K562 (cell line): ENCODE measurements around the gene PRKAG1. TPM values are rescaled to one million over a fixed set of nuclear protein-coding genes. Genes with fewer than 3 reads are reported as not detected.

Experiments used
- ATAC-seq: fragments of 200-7000 bp; cut with Tn5 transposase; 3 replicates; pipeline ENCODE4 v1.9.1; 2020; ENCODE audit warnings: moderate library complexity
- BruUV-seq: library from RNA; stranded (reverse); fragments of 400-500 nt; replicated peaks from 2 replicates; lab custom pipeline; 2021; lab: Mats Ljungman, UMichigan
- CTCF ChIA-PET: fragments of 300-600 bp; formaldehyde crosslinking; extraction: SDS; loops from one replicate; lab custom pipeline; 2021; ENCODE audit warnings: low intra/inter-chr PET ratio; lab: Yijun Ruan, JAX
- POLR2A ChIA-PET: fragments of 300-600, 350-650 bp; sonication (Branson Sonifier 250); formaldehyde crosslinking; extraction: SDS; loops from one replicate; lab custom pipeline; 2021; ENCODE audit warnings: antibody characterized with exemption, inconsistent platforms; lab: Yijun Ruan, JAX
- DNase-seq, 4 experiments: peaks; one replicate each; pipeline versions ENCODE4 v3.0.0 to v3.0.0-alpha.2; 2011 to 2018; ENCODE audit warnings: low spot score in 3 of 4, mixed read lengths in 3 of 4; ENCODE audit errors: extremely low read depth in 1 of 4
- FAIRE-seq: peaks from 2 replicates; lab custom pipeline; 2011; peaks lifted over from hg19 to GRCh38; lab: Jason Lieb, UNC
- H2AFZ ChIP-seq: 2 replicates; pipeline ENCODE4 v1.6.0; 2011; ENCODE audit warnings: low read depth, low read length, control low read depth, inconsistent platforms
- H3K27ac ChIP-seq: fragments of 200-600 bp; 3 replicates; pipeline ENCODE4 v1.8.0; 2011; ENCODE audit warnings: low read depth, mild to moderate bottlenecking, control low read depth, inconsistent platforms, low read length, moderate library complexity, mixed read lengths; ENCODE audit errors: extremely low read depth
- H3K27me3 ChIP-seq, 2 experiments: fragments of 300-600 bp in 1 of 2; 2 replicates in 1 of 2; 3 replicates in 1 of 2; pipeline versions ENCODE4 v1.6.0 to v1.8.0; 2011; ENCODE audit warnings: inconsistent platforms in 2 of 2, low read length in 2 of 2, mild to moderate bottlenecking in 1 of 2, mixed read lengths in 1 of 2, moderate library complexity in 1 of 2; ENCODE audit not compliant: control insufficient read depth in 2 of 2, insufficient read depth in 2 of 2
- H3K36me3 ChIP-seq: fragments of 300-600 bp; 3 replicates; pipeline ENCODE4 v1.8.0; 2011; ENCODE audit warnings: mild to moderate bottlenecking, low read length, inconsistent platforms; ENCODE audit not compliant: control insufficient read depth, insufficient read depth
- H3K4me1 ChIP-seq, 2 experiments: fragments of 200-600 bp in 1 of 2; replicated peaks in 1 of 2; 2 replicates in 1 of 2; 3 replicates in 1 of 2; pipeline versions ENCODE4 v1.5.1 to v1.8.0; 2011; ENCODE audit warnings: inconsistent platforms in 2 of 2, low read length in 2 of 2, mild to moderate bottlenecking in 1 of 2, mixed read lengths in 1 of 2, moderate library complexity in 1 of 2; ENCODE audit not compliant: control insufficient read depth in 2 of 2, insufficient read depth in 2 of 2
- H3K4me2 ChIP-seq: 2 replicates; pipeline ENCODE4 v1.6.1; 2011; ENCODE audit warnings: low read length, control low read depth, inconsistent platforms, mixed read lengths; ENCODE audit not compliant: insufficient read depth
- H3K4me3 ChIP-seq: fragments of 200-600 bp; sonication (generic), shearing (Covaris generic); 2 replicates; pipeline ENCODE4 v1.5.1; 2016; ENCODE audit warnings: control low read depth, inconsistent platforms
- H3K79me2 ChIP-seq: fragments of 200-600 bp; 3 replicates; pipeline ENCODE4 v1.8.0; 2011; ENCODE audit warnings: low read length, inconsistent platforms; ENCODE audit not compliant: control insufficient read depth, insufficient read depth
- H3K9ac ChIP-seq, 2 experiments: 2 replicates each; pipeline versions ENCODE4 v1.6.0 to v1.6.1; 2011; ENCODE audit warnings: low read depth in 2 of 2, low read length in 2 of 2, control low read depth in 1 of 2, inconsistent platforms in 1 of 2, mild to moderate bottlenecking in 1 of 2, mixed read lengths in 1 of 2; ENCODE audit not compliant: insufficient read depth in 1 of 2
- H3K9me1 ChIP-seq: one replicate; pipeline ENCODE4 v1.6.0; 2011; ENCODE audit warnings: inconsistent platforms, mild to moderate bottlenecking, low read length, moderate library complexity; ENCODE audit not compliant: control insufficient read depth, insufficient read depth
- H3K9me3 ChIP-seq: replicated peaks from 2 replicates; pipeline ENCODE4 v1.5.1; 2011; ENCODE audit warnings: low read depth, low read length, inconsistent platforms; ENCODE audit not compliant: control insufficient read depth, insufficient read depth
- H4K20me1 ChIP-seq: replicated peaks from 2 replicates; pipeline ENCODE4 v1.6.1; 2011; ENCODE audit warnings: low read length, inconsistent platforms, mixed read lengths; ENCODE audit not compliant: control insufficient read depth, insufficient read depth
- CEBPB ChIP-seq: fragments of 450-650 bp; IDR thresholded peaks from 2 replicates; pipeline ENCODE4 v1.6.1; 2016; ENCODE audit warnings: missing genetic modification characterization, missing compliant biosample characterization
- HDAC2 ChIP-seq: fragments of 450-650 bp; IDR thresholded peaks from 2 replicates; pipeline ENCODE4 v1.6.1; 2016; ENCODE audit warnings: mild to moderate bottlenecking
- IRF1 ChIP-seq: sonication (generic); formaldehyde crosslinking; IDR thresholded peaks from 2 replicates; pipeline ENCODE4 v1.8.0; 2022; ENCODE audit warnings: missing genetic modification reagents, mild to moderate bottlenecking, borderline replicate concordance
- KDM5B ChIP-seq: fragments of 200-600 bp; sonication (generic); IDR thresholded peaks from 2 replicates; pipeline ENCODE4 v1.6.1; 2012; ENCODE audit warnings: low read depth, mild to moderate bottlenecking, moderate library complexity, low read length, control low read depth, inconsistent platforms; ENCODE audit not compliant: insufficient replicate concordance
- MAX ChIP-seq: sonication (generic); formaldehyde crosslinking; IDR thresholded peaks from 2 replicates; pipeline ENCODE4 v1.9.0; 2022; ENCODE audit warnings: mild to moderate bottlenecking, missing genetic modification reagents
- NBN ChIP-seq: fragments of 450-650 bp; IDR thresholded peaks from 2 replicates; pipeline ENCODE4 v1.6.1; 2016; ENCODE audit warnings: low read depth, mild to moderate bottlenecking
- NONO ChIP-seq, 2 experiments: fragments of 200-400 bp in 1 of 2; fragments of 450-650 bp in 1 of 2; formaldehyde crosslinking in 1 of 2; IDR thresholded peaks; 2 replicates each; pipeline ENCODE4 v1.6.1; 2017; ENCODE audit warnings: low read depth in 2 of 2, mild to moderate bottlenecking in 2 of 2, moderate library complexity in 2 of 2, low read length in 1 of 2
- PHB2 ChIP-seq: fragments of 450-650 bp; IDR thresholded peaks from 2 replicates; pipeline ENCODE4 v1.6.1; 2017; ENCODE audit warnings: low read depth
- POLR2G ChIP-seq: fragments of 200-400 bp; formaldehyde crosslinking; IDR thresholded peaks from 2 replicates; pipeline ENCODE4 v1.6.1; 2017; ENCODE audit warnings: low read depth, mild to moderate bottlenecking, antibody characterized with exemption, low read length, moderate library complexity
- RBFOX2 ChIP-seq: fragments of 200-400 bp; formaldehyde crosslinking; IDR thresholded peaks from 2 replicates; pipeline ENCODE4 v1.6.1; 2017; ENCODE audit warnings: low read depth, mild to moderate bottlenecking, low read length, moderate library complexity
- RBM25 ChIP-seq: fragments of 200-400 bp; formaldehyde crosslinking; IDR thresholded peaks from 2 replicates; pipeline ENCODE4 v1.6.1; 2018; ENCODE audit warnings: low read length, low read depth, moderate library complexity; ENCODE audit not compliant: severe bottlenecking
- SFPQ ChIP-seq: fragments of 200-400 bp; formaldehyde crosslinking; IDR thresholded peaks from 2 replicates; pipeline ENCODE4 v1.6.1; 2017; ENCODE audit warnings: mild to moderate bottlenecking, low read depth, low read length, moderate library complexity
- SMARCB1 ChIP-seq: IDR thresholded peaks from 2 replicates; pipeline ENCODE4 v1.6.1; 2011; ENCODE audit warnings: improper control_type of control experiment, low read depth; ENCODE audit not compliant: insufficient read length
- SNIP1 ChIP-seq: fragments of 450-650 bp; IDR thresholded peaks from 2 replicates; pipeline ENCODE4 v1.7.1; 2017; ENCODE audit warnings: low read depth, mild to moderate bottlenecking
- TCF15 ChIP-seq: fragments of 250-450 bp; sonication (Bioruptor Pico); IDR thresholded peaks from 2 replicates; pipeline ENCODE4 v1.8.0; 2022; ENCODE audit warnings: moderate library complexity, mild to moderate bottlenecking, inconsistent platforms
- ZKSCAN8 ChIP-seq: fragments of 200-800 bp; sonication (Bioruptor generic); IDR thresholded peaks from 2 replicates; pipeline ENCODE4 v1.6.1; 2016; ENCODE audit warnings: missing genetic modification characterization, missing compliant biosample characterization
- ZNF511 ChIP-seq: sonication (generic); formaldehyde crosslinking; IDR thresholded peaks from 2 replicates; pipeline ENCODE4 v1.8.0; 2022; ENCODE audit warnings: mild to moderate bottlenecking, missing genetic modification reagents
- ZNF57 ChIP-seq: fragments of 450-650 bp; formaldehyde crosslinking; IDR thresholded peaks from 2 replicates; pipeline ENCODE4 v1.4.0; 2020; ENCODE audit warnings: mild to moderate bottlenecking, moderate library complexity
- WGBS: fragments of 100-300 bp; shearing (Covaris generic); methylation state at CpG from one replicate; pipeline ENCODE4 v1.1.6; 2016; ENCODE audit warnings: low coverage, mixed read lengths; ENCODE audit not compliant: insufficient coverage; ENCODE audit errors: missing lambda C conversion rate; 5-methylcytosine and 5-hydroxymethylcytosine counted together
- in situ Hi-C: fragments of 300-500 bp; cut with MboI; formaldehyde crosslinking; loops from 4 replicates; pipeline ENCODE4 v1.15.0; 2018; ENCODE audit warnings: inconsistent platforms, mixed read lengths
- intact Hi-C: fragments of 100-400 bp; cut with micrococcal nuclease; formaldehyde crosslinking; loops from 2 replicates; pipeline ENCODE4 v1.14.2; 2022
- polyA plus RNA-seq, 8 experiments: library from polyadenylated mRNA; depleted of rRNA in 4 of 8; stranded (reverse) in 5 of 8; unstranded in 3 of 8; fragments of >200 nt; fragmentation: Nextera tagmentation in 2 of 8; fragmentation: Illumina TruSeq in 1 of 8; extraction: Ambion mirVana in 2 of 8; extraction: Trizol in 1 of 8; gene quantifications; 2 replicates each; pipeline versions ENCODE4 v1.2.1 to v1.2.3, GENCODE V29; 2011 to 2014; ENCODE audit warnings: inconsistent platforms in 1 of 8, missing spikeins in 1 of 8
- total RNA-seq, 7 experiments: library from RNA; depleted of rRNA in 6 of 7; stranded (reverse); fragments of >200 nt in 6 of 7; fragmentation: Illumina TruSeq in 2 of 7; extraction: Trizol in 2 of 7; gene quantifications; 2 replicates each; pipeline versions ENCODE4 v1.2.1 to v1.2.3, GENCODE V29; 2011 to 2021; ENCODE audit warnings: low replicate concordance in 1 of 7

PRKAG1 gene
- total and polyA plus RNA-seq, 9 of the 15 experiments (the other 6 are each of a cell fraction or from before 2014, with no cell fraction given), result 51.1 to 126 (median 79.1) TPM

GRCh38 chr12:49038291-49038955 lies 19.8 kb upstream of the PRKAG1 start:
- Histone ChIP-seq H2AFZ (no peak overlapping the region), H3K9me1 (no peaks in the 10 kb centered on the region), H3K4me1 (0 out of 5 replicates have a peak, but pooled peaks cover 0 to 3% of the 10 kb centered on the region in 2 experiments), H3K27me3 (no peaks in the 10 kb centered on the region), H3K4me2 (no peak overlapping the region), H3K36me3 (peaks cover 97% of the 10 kb centered on the region), H4K20me1 (no peaks in the 10 kb centered on the region; the same call in 1 of the 2 replicates), H3K4me3 (no peak overlapping the region), H3K27ac (no peak overlapping the region), H3K9me3 (no peaks in the 10 kb centered on the region), H3K9ac (no peak overlapping the region), H3K79me2 (no peaks in the 10 kb centered on the region)
- ChIA-PET POLR2A (interaction anchor here (1.1 to 12.9 kb wide), 9 partner anchors 9 to 93 kb away, joined by 3 to 78 read pairs (median 9); partner anchors contain the start of genes PRKAG1 and TUBA1B), CTCF (no interaction called here)
- no TSS peak for BruUV-seq
- no peak for DNase-seq
- FAIRE-seq, result no peak
- no peak for ATAC-seq
- intact Hi-C loops (no loop called here), in situ Hi-C loops (no loop called here)
- 98% methylated on average over 20 of the region's 20 CpGs for WGBS
- TF ChIP-seq MAX (CRISPR knock-in tag) (no peak), POLR2G (peak; percentile 48; the same call in 1 of the 2 replicates), HDAC2 (no peak), PHB2 (no peak), RBM25 (no peak), SFPQ (no peak), SMARCB1 (no peak), NONO (IDR thresholded peaks at IDR 0.05; ENCODE audit: low read depth in 2 of 2, low read length in 1 of 2) (no peak), RBFOX2 (0 out of 2 replicates have a peak, but pooled peaks have one; percentile 14), SNIP1 (no peak), ZKSCAN8 (CRISPR knock-in tag) (no peak), ZNF511 (CRISPR knock-in tag) (no peak), ZNF57 (no peak), CEBPB (no peak), KDM5B (no peak), NBN (no peak), TCF15 (CRISPR knock-in tag) (no peak), IRF1 (CRISPR knock-in tag) (no peak)
